Measurements from ENCODE around the gene ATOH8.
A peak's percentile ranks its signal among the peaks of the same experiment; 100 is the strongest.

ATOH8 gene

DNA sequence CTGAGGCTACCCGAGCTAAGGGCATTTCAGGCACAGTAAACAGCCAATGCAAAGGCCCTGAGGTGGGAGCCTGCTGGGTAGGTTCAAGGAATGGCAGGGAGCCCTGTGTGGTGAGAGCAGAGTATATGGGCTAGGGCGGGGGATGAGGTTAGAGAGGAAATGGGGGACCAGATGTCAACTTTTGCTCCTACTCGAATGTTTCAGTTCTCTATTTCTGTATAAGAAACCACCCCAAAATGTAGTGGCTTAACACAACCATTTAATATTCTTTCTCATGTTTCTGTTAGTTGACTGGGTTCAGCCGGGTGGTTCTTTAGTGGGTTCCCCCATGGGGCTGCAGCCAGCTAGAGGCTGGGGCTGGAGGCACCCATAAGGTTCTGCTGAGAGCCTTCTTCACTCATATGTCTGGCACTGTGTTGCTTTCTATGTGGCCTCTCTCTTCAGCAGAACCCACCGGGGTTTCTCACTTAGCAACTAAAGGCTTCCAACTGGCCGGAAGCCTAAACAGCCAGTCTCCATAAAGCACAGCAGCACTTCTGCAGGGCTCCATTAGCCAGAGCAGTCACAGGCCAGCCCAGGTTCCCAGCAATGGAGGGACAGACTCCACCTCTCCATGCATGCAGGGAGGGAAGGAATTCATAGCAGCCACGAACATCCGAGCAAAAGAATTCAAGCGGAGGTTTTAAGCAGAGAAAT, 5.6 kb upstream of the ATOH8 start:
- TF ChIP-seq, protein P1, sequence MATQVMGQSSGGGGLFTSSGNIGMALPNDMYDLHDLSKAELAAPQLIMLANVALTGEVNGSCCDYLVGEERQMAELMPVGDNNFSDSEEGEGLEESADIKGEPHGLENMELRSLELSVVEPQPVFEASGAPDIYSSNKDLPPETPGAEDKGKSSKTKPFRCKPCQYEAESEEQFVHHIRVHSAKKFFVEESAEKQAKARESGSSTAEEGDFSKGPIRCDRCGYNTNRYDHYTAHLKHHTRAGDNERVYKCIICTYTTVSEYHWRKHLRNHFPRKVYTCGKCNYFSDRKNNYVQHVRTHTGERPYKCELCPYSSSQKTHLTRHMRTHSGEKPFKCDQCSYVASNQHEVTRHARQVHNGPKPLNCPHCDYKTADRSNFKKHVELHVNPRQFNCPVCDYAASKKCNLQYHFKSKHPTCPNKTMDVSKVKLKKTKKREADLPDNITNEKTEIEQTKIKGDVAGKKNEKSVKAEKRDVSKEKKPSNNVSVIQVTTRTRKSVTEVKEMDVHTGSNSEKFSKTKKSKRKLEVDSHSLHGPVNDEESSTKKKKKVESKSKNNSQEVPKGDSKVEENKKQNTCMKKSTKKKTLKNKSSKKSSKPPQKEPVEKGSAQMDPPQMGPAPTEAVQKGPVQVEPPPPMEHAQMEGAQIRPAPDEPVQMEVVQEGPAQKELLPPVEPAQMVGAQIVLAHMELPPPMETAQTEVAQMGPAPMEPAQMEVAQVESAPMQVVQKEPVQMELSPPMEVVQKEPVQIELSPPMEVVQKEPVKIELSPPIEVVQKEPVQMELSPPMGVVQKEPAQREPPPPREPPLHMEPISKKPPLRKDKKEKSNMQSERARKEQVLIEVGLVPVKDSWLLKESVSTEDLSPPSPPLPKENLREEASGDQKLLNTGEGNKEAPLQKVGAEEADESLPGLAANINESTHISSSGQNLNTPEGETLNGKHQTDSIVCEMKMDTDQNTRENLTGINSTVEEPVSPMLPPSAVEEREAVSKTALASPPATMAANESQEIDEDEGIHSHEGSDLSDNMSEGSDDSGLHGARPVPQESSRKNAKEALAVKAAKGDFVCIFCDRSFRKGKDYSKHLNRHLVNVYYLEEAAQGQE (IDR thresholded peaks at IDR 0.05; ENCODE audit: insufficient replicate concordance, low read depth): no peak
- TF ChIP-seq, protein P2, sequence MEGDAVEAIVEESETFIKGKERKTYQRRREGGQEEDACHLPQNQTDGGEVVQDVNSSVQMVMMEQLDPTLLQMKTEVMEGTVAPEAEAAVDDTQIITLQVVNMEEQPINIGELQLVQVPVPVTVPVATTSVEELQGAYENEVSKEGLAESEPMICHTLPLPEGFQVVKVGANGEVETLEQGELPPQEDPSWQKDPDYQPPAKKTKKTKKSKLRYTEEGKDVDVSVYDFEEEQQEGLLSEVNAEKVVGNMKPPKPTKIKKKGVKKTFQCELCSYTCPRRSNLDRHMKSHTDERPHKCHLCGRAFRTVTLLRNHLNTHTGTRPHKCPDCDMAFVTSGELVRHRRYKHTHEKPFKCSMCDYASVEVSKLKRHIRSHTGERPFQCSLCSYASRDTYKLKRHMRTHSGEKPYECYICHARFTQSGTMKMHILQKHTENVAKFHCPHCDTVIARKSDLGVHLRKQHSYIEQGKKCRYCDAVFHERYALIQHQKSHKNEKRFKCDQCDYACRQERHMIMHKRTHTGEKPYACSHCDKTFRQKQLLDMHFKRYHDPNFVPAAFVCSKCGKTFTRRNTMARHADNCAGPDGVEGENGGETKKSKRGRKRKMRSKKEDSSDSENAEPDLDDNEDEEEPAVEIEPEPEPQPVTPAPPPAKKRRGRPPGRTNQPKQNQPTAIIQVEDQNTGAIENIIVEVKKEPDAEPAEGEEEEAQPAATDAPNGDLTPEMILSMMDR (IDR thresholded peaks at IDR 0.05; ENCODE audit: insufficient read depth, low read length): no peak
- TF ChIP-seq POLR2AphosphoS5 (IDR thresholded peaks at IDR 0.05; ENCODE audit: low read depth) (no peak), GABPA (IDR thresholded peaks at IDR 0.05; ENCODE audit: low read depth) (no peak), SPI1 (IDR thresholded peaks at IDR 0.05; ENCODE audit: borderline replicate concordance, low read depth) (no peak; the same call in 1 of the 2 replicates)
- H3K27ac ChIP-seq (replicated peaks): no peak overlapping the region
- no peak for DNase-seq (ENCODE audit: low read depth in 1 of 2, low spot score in 1 of 2)
- peaks cover 23% of the 10 kb centered on the region for H3K27me3 ChIP-seq (ENCODE audit: insufficient read depth, poor library complexity, severe bottlenecking)
- H3K4me3 ChIP-seq (replicated peaks; ENCODE audit: insufficient read depth, low read length): no peak overlapping the region

DNA sequence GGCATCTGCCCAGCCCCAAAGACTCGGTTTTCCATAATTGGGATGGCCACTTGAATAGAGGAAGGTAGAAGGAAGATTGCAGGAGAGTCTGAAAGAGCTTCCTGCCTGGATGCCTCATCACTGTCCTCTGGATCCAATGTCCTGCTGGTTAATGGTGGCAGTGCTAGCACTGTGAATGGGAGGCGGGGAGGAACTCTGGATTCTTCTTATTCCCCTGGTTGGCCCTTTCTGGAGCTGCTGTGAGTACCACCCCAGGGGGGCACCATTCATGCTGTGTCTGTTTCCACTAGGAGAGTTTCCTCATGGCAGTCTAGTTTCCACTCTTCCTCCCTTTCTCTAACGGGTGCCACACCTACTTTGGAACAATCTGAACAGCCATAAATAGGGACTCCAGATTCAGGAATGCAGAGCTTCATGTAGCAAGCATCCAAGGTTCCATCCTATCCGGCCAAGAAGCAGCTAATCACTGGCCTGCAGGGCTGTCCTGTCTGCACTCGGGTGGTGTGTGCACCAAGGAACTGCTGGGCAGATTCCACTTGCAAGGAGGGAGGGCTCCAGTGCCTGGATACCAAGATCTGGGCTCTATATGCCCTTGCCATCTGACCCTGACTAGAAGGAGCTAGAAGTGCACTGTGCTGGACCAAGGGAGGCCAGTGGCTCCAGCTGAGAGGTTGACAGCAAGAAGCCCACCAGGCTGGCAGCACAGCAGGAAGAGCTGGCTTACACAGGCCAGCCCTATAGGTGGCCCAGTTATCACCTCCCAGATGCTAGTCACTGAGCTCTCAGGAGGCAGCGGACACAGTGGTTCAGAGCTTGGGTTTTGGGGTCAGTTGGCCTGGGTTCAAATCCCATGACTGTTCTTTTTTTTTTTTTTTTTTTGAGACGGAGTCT, 4.6 kb upstream of the ATOH8 start:
- Histone ChIP-seq H3K4me3 (replicated peaks; ENCODE audit: insufficient read depth, low read length) (no peak overlapping the region), H3K27me3 (ENCODE audit: insufficient read depth, poor library complexity, severe bottlenecking) (peaks cover 26% of the 10 kb centered on the region), H3K27ac (replicated peaks) (no peak overlapping the region)
- TF ChIP-seq, protein P2 (IDR thresholded peaks at IDR 0.05; ENCODE audit: insufficient read depth, low read length): no peak
- TF ChIP-seq, protein P1 (IDR thresholded peaks at IDR 0.05; ENCODE audit: insufficient replicate concordance, low read depth): no peak
- TF ChIP-seq POLR2AphosphoS5 (IDR thresholded peaks at IDR 0.05; ENCODE audit: low read depth): no peak
- TF ChIP-seq GABPA (IDR thresholded peaks at IDR 0.05; ENCODE audit: low read depth): no peak
- TF ChIP-seq SPI1 (IDR thresholded peaks at IDR 0.05; ENCODE audit: borderline replicate concordance, low read depth): no peak
- no peak for DNase-seq (ENCODE audit: low read depth in 1 of 2, low spot score in 1 of 2)

DNA sequence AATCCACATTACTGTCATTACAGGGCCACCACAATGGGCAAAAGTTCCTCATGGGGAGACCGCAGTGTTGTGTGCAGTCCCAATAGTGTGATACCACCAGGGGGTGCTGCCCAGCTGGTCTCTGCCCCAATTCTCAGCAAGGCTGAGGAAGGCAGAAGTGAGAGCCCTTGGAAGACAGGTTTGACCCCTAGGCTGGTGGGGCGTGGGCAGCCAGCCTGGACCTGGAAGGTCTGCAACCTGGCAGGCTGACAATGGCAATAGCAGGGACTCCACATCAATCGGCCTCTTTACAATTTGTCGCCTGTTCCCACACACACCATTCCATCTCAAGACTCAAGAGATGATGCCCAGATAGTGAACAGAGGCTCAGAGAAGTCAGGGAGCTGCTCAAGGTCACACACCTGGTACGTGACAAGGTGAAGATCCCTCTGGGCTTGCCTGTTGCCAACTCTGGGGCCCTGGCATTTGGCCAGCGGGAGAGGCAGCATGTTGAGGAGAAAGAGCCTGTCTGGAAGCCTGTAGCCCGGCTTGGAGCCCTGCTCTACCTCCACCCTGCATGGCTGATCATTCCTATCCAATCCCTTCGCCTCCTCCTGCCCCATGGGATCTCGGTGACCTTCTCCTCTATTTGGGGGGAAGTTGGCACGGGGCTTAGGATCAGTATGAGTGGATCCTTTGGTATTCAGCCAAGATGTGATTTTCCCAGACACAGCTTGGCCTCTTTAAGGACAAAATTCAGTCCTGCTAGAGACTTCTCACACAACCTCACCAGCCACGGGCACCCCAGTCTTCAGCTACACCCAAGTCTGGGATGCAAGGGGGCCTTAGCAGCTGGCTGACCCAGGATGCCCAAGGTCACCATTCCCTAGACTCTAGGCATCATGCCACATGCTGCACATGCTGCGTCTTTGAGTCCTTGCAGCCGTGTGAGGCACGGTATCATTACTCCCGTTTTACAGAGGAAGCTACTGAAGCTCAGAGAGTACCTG, 2.9 kb upstream of the ATOH8 start:
- H3K27ac ChIP-seq (replicated peaks): no peak overlapping the region
- no peak overlapping the region for H3K4me3 ChIP-seq (replicated peaks; ENCODE audit: insufficient read depth, low read length)
- DNase-seq (ENCODE audit: low read depth in 1 of 2, low spot score in 1 of 2): peak; percentile 45 to 84
- TF ChIP-seq SPI1 (IDR thresholded peaks at IDR 0.05; ENCODE audit: borderline replicate concordance, low read depth) (0 out of 2 replicates have a peak, but pooled peaks have one; percentile 15), GABPA (IDR thresholded peaks at IDR 0.05; ENCODE audit: low read depth) (no peak)
- TF ChIP-seq, protein P2 (IDR thresholded peaks at IDR 0.05; ENCODE audit: insufficient read depth, low read length): peak; percentile 88
- peaks cover 32% of the 10 kb centered on the region for H3K27me3 ChIP-seq (ENCODE audit: insufficient read depth, poor library complexity, severe bottlenecking)
